ENCODE data around the gene RBM18. TPM values are rescaled to one million over a fixed set of nuclear protein-coding genes. Genes with fewer than 3 reads are reported as not detected.

RBM18 gene
- polyA plus RNA-seq, 4 donors, result 6.5 to 15.7 (median 8.5) TPM

- H3K9me3 ChIP-seq (ENCODE audit: control insufficient read depth in 2 of 2, insufficient read depth in 1 of 2, low read depth in 1 of 2, low read length in 1 of 2), result no peaks in the 10 kb centered on the region
- H3K27me3 ChIP-seq (ENCODE audit: control insufficient read depth in 3 of 3, insufficient read depth in 3 of 3, low read length in 3 of 3), result peaks cover 7 to 68% (median 25%) of the 10 kb centered on the region in 3 donors
- FAIRE-seq, result no peak
- H3K4me1 ChIP-seq (ENCODE audit: control insufficient read depth in 3 of 3, insufficient read depth in 2 of 3, low read depth in 1 of 3, low read length in 2 of 3), result peaks cover 0 to 2% (median 0%) of the 10 kb centered on the region in 3 donors
- WGBS, 3 donors, result 57 to 62% (median 58%) methylated on average over 6 of the region's 6 CpGs
- no peaks in the 10 kb centered on the region for H3K36me3 ChIP-seq (ENCODE audit: control insufficient read depth in 3 of 3, insufficient read depth in 2 of 3, low read depth in 1 of 3, low read length in 3 of 3)
- H3K4me3 ChIP-seq (ENCODE audit: low read depth in 1 of 3, low read length in 3 of 3), result no peak overlapping the region
- DNase-seq, result no peak
- H3K27ac ChIP-seq (ENCODE audit: low read depth in 1 of 3, low read length in 2 of 3), result no peak overlapping the region
Observed at GRCh38 chr9:122232796-122233306, 31.8 kb downstream of the RBM18 start.

DNA sequence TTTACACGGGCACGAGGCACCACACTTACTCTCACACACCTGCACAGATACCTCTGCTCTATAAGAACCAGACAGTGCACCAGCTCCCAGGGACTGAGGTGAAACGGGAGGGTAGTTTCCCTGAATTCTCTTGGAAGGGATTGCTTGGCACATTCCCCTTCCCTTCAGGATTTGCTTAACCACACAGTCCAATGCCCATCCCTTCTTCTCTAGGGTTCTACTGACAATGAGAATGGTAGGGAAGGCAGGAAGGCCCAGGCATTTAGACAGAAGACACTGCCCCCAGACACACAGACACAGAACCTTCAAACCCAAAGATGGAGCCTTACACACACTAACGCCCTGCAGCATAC, 35.2 kb downstream of the RBM18 start:
- H3K9me3 ChIP-seq (ENCODE audit: control insufficient read depth in 2 of 2, insufficient read depth in 1 of 2, low read depth in 1 of 2, low read length in 1 of 2), result no peaks in the 10 kb centered on the region
- H3K4me1 ChIP-seq (ENCODE audit: control insufficient read depth in 3 of 3, insufficient read depth in 2 of 3, low read depth in 1 of 3, low read length in 2 of 3), result peaks cover 0 to 3% (median 2%) of the 10 kb centered on the region in 3 donors
- DNase-seq, result no peak
- peaks cover 10 to 91% (median 51%) of the 10 kb centered on the region in 3 donors for H3K27me3 ChIP-seq (ENCODE audit: control insufficient read depth in 3 of 3, insufficient read depth in 3 of 3, low read length in 3 of 3)
- no peaks in the 10 kb centered on the region for H3K36me3 ChIP-seq (ENCODE audit: control insufficient read depth in 3 of 3, insufficient read depth in 2 of 3, low read depth in 1 of 3, low read length in 3 of 3)
- H3K27ac ChIP-seq (ENCODE audit: low read depth in 1 of 3, low read length in 2 of 3), result no peak overlapping the region
- no peak for FAIRE-seq
- WGBS, 3 donors, result 26 to 47% (median 30%) methylated on average over 4 of the region's 4 CpGs
- H3K4me3 ChIP-seq (ENCODE audit: low read depth in 1 of 3, low read length in 3 of 3), result no peak overlapping the region

DNA sequence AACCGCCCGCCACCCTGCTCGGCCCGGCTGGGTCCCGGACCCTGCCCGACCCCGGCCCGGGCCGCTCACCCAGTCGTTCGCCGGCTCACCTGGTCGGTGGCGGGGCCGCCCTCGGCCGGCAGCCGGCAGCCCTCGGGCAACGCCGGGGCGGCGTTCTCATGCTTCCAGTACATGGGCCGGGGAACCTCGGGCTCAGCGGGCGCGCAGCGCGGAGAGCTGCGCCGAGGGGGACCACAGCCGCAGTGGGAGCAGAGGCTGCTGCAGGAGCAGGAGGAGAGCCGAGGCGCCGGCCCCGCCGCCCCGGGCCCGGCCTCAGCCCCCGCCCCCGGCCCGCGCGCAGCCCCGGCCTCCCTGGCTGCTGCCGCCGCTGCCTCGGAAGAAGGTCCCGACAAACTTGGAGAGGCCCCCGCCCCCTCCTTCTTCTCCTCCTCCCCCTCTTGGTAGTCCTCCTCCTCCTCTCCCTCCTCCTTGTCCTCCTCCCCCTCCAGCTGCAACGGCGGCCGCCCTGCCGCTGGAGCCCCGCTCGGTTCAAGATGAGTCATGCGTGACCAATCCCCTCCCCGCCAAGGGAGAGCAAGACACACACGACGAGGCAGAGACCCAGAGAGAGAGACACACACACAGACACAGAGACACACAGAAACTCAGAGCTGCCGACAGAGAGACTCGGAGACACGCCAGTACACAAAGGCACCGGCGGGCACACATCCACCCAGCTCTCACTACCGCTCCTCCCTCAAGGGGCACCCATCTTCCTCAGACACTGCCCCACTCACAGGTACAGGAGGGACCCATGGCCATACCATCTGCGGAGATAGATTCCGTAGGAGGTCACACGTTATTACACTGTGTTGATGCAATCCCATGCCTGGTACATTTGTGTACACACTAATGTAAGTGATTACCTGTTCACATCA, 35.8 kb downstream of the RBM18 start, which contains the start of gene LHX6:
TSS of gene LHX6 (minus strand) at position 390 of the 917 bp plus-strand sequence. CDS start at position 173, 217 bp downstream.
- WGBS, 3 donors, result 2 to 8% (median 5%) methylated on average over 47 to 70 of the region's 70 CpGs

GRCh38 chr9:122228191-122228567, 36.5 kb downstream of the RBM18 start:
- no peak for FAIRE-seq
- WGBS, 3 donors, result 1 to 4% (median 4%) methylated on average over 33 to 38 of the region's 38 CpGs

More for the DNA sequence above, 35.8 kb downstream of the RBM18 start, which contains the start of gene LHX6:
- Histone ChIP-seq H3K36me3 (ENCODE audit: control insufficient read depth in 3 of 3, insufficient read depth in 2 of 3, low read depth in 1 of 3, low read length in 3 of 3) (no peaks in the 10 kb centered on the region), H3K27me3 (ENCODE audit: control insufficient read depth in 3 of 3, insufficient read depth in 3 of 3, low read length in 3 of 3) (peaks cover 10 to 91% (median 52%) of the 10 kb centered on the region in 3 donors), H3K27ac (ENCODE audit: low read depth in 1 of 3, low read length in 2 of 3) (no peak within 1 kb of the TSS), H3K9me3 (ENCODE audit: control insufficient read depth in 2 of 2, insufficient read depth in 1 of 2, low read depth in 1 of 2, low read length in 1 of 2) (no peaks in the 10 kb centered on the region), H3K4me3 (ENCODE audit: low read depth in 1 of 3, low read length in 3 of 3) (peak within 1 kb of the TSS in 2 of 3 donors; percentile 10 to 26), H3K4me1 (ENCODE audit: control insufficient read depth in 3 of 3, insufficient read depth in 2 of 3, low read depth in 1 of 3, low read length in 2 of 3) (peaks cover 0 to 3% (median 2%) of the 10 kb centered on the region in 3 donors)
- DNase-seq, result peak in 1 of 2 donors; percentile 42
- FAIRE-seq, result no peak

DNA sequence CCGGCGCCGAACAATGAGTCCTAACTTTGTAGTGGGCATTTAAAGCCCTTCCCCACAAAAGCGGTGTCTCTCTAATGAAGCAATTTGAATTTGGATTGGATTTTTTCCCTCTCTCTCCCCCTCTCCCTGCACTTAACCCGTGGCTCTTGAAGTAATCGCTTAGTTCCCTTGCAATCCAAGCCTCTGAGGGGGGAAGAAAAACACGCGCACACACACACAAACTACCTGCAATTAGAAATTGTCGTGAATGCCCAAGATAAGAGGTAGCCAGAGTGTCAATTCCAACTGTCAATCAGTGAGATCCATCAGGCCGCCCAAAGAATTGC, 37.1 kb downstream of the RBM18 start:
- WGBS, 3 donors, result 12 to 29% (median 14%) methylated on average over 9 to 10 of the region's 10 CpGs
- Histone ChIP-seq H3K4me1 (ENCODE audit: control insufficient read depth in 3 of 3, insufficient read depth in 2 of 3, low read depth in 1 of 3, low read length in 2 of 3) (peaks cover 0 to 3% (median 2%) of the 10 kb centered on the region in 3 donors), H3K36me3 (ENCODE audit: control insufficient read depth in 3 of 3, insufficient read depth in 2 of 3, low read depth in 1 of 3, low read length in 3 of 3) (no peaks in the 10 kb centered on the region), H3K27ac (ENCODE audit: low read depth in 1 of 3, low read length in 2 of 3) (no peak overlapping the region), H3K27me3 (ENCODE audit: control insufficient read depth in 3 of 3, insufficient read depth in 3 of 3, low read length in 3 of 3) (peaks cover 10 to 96% (median 57%) of the 10 kb centered on the region in 3 donors), H3K4me3 (ENCODE audit: low read depth in 1 of 3, low read length in 3 of 3) (no peak overlapping the region), H3K9me3 (ENCODE audit: control insufficient read depth in 2 of 2, insufficient read depth in 1 of 2, low read depth in 1 of 2, low read length in 1 of 2) (no peaks in the 10 kb centered on the region)
- FAIRE-seq (no peak), DNase-seq (no peak)

More at GRCh38 chr9:122228191-122228567, 36.5 kb downstream of the RBM18 start:
- Histone ChIP-seq H3K36me3 (ENCODE audit: control insufficient read depth in 3 of 3, insufficient read depth in 2 of 3, low read depth in 1 of 3, low read length in 3 of 3) (no peaks in the 10 kb centered on the region), H3K4me1 (ENCODE audit: control insufficient read depth in 3 of 3, insufficient read depth in 2 of 3, low read depth in 1 of 3, low read length in 2 of 3) (peaks cover 0 to 3% (median 2%) of the 10 kb centered on the region in 3 donors), H3K27ac (ENCODE audit: low read depth in 1 of 3, low read length in 2 of 3) (no peak overlapping the region), H3K27me3 (ENCODE audit: control insufficient read depth in 3 of 3, insufficient read depth in 3 of 3, low read length in 3 of 3) (peaks cover 10 to 95% (median 52%) of the 10 kb centered on the region in 3 donors), H3K4me3 (ENCODE audit: low read depth in 1 of 3, low read length in 3 of 3) (peak overlapping the region in 2 of 3 donors; percentile 10 to 26), H3K9me3 (ENCODE audit: control insufficient read depth in 2 of 2, insufficient read depth in 1 of 2, low read depth in 1 of 2, low read length in 1 of 2) (no peaks in the 10 kb centered on the region)
- DNase-seq, result peak in 1 of 2 donors; percentile 33

DNA sequence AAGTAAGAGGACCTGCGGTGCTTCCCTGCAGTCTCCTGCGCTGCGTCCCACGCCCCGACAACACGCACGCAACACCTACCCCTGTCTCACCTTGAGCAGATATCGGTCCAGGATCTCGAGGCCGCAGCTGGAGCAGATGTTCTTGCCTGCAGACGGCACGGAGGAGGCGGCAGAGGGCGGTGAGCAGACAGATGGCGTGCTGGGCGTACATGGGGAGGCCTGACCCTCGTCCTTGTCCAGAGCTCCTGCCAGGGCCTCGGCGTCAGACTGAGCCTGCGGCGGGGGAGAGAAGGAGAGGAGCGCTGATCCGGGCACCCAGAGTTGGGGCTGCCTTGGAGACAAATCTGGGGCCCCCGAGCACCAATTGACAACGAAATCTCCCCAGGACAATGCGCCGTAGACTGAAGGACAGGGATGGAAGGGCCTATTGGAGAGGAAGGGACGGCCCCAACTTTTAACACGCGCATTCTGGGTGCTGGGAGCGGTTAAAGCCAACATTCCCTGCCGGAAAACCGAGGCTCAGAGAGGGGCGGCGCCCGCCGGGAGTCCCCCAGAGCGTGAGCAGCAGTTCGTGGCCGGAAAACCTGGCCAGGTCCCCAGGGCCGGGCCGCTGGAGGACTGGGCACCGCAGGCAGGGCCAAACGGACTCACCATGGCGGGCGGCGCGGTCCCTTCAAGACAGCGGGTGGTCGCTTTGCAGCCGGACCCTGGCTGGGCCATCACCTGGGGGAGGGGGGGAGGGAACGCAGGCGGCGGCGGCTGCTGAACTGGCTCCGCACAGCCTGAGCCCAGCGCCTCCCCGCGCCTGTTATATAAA, 37.7 kb downstream of the RBM18 start:
- FAIRE-seq (no peak), DNase-seq (peak in 1 of 2 donors; percentile 25)
- Histone ChIP-seq H3K4me1 (ENCODE audit: control insufficient read depth in 3 of 3, insufficient read depth in 2 of 3, low read depth in 1 of 3, low read length in 2 of 3) (peaks cover 0 to 3% (median 2%) of the 10 kb centered on the region in 3 donors), H3K9me3 (ENCODE audit: control insufficient read depth in 2 of 2, insufficient read depth in 1 of 2, low read depth in 1 of 2, low read length in 1 of 2) (no peaks in the 10 kb centered on the region), H3K4me3 (ENCODE audit: low read depth in 1 of 3, low read length in 3 of 3) (no peak overlapping the region), H3K27me3 (ENCODE audit: control insufficient read depth in 3 of 3, insufficient read depth in 3 of 3, low read length in 3 of 3) (peaks cover 10 to 96% (median 62%) of the 10 kb centered on the region in 3 donors), H3K36me3 (ENCODE audit: control insufficient read depth in 3 of 3, insufficient read depth in 2 of 3, low read depth in 1 of 3, low read length in 3 of 3) (no peaks in the 10 kb centered on the region), H3K27ac (ENCODE audit: low read depth in 1 of 3, low read length in 2 of 3) (no peak overlapping the region)
- 16 to 33% (median 17%) methylated on average over 53 to 59 of the region's 59 CpGs for WGBS, 3 donors

DNA sequence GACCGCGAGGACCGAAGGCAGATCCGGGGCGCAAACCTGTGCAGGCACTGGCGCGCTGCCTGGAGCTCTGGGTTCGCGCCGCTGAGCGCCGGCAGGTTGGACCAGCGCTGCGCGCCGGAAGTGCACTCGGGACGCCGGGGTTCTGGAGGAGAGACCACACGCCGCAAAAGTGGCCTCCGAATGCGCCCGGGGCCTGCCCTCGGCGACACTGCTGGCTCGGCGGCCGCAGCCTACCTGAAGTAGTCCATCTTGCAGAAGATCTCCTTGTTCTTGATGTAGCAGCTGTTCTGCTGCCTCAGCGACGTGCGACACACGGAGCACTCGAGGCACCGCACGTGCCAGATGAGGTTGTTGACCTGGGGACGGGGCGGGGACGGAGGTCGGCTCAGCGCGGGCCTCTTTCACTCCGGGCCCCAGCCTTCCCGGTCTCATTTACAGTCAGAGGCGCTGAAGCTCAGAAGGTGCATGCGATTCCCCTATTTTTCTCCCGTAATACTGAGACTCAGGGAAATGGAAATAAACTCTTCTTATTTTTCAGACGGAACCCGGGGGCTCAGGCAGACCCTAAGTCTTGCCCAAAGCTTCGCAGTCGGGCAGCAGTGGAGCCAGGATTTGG, 38.4 kb downstream of the RBM18 start:
- DNase-seq, result peak in 1 of 2 donors; percentile 52
- Histone ChIP-seq H3K27ac (ENCODE audit: low read depth in 1 of 3, low read length in 2 of 3) (no peak overlapping the region), H3K4me3 (ENCODE audit: low read depth in 1 of 3, low read length in 3 of 3) (no peak overlapping the region), H3K4me1 (ENCODE audit: control insufficient read depth in 3 of 3, insufficient read depth in 2 of 3, low read depth in 1 of 3, low read length in 2 of 3) (peaks cover 0 to 6% (median 2%) of the 10 kb centered on the region in 3 donors), H3K27me3 (ENCODE audit: control insufficient read depth in 3 of 3, insufficient read depth in 3 of 3, low read length in 3 of 3) (peaks cover 13 to 96% (median 69%) of the 10 kb centered on the region in 3 donors), H3K9me3 (ENCODE audit: control insufficient read depth in 2 of 2, insufficient read depth in 1 of 2, low read depth in 1 of 2, low read length in 1 of 2) (no peaks in the 10 kb centered on the region), H3K36me3 (ENCODE audit: control insufficient read depth in 3 of 3, insufficient read depth in 2 of 3, low read depth in 1 of 3, low read length in 3 of 3) (no peaks in the 10 kb centered on the region)
- no peak for FAIRE-seq
- WGBS, 3 donors, result 5 to 43% (median 13%) methylated on average over 51 of the region's 51 CpGs

Data from small intestine (tissue), 7 donors.